ENCODE measurements around the gene HSD17B14. TPM values are rescaled to one million over a fixed set of nuclear protein-coding genes. Genes with fewer than 3 reads are reported as not detected.
"Not testable (repeated sequence)": the region's sequence is repeated elsewhere in the genome, so short reads cannot be mapped to it uniquely, and the experiment has no call there.

HSD17B14 gene
- total RNA-seq, 6 donors from 2014 or later = 13.8 to 65.0 (median 28.5) TPM

DNA sequence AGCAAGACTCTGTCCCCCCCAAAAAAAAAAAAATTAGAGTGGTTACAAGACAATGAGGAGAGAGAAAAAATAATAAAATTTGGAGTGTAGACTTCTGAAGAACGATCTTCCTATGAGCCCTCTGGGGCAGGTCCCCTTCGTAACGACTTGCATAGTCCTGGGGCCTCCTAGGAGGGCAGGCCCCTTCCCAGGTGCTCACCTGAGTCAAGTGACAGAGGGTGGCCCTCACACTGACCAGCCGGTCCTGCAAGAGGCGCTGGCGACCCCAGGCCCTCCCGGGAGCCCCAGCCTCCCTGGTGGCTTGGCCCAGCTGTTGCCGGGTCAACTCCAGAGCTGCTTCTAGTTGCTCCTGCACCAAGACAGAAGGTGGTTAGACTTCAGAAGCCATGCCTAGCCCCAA, 17.2 kb upstream of the HSD17B14 start:
- DNase-seq (no peak), ATAC-seq (ENCODE audit: low FRiP score in 2 of 2) (peak in 1 of 2 donors; percentile 68)
- H3K4me1 ChIP-seq = peaks cover 0 to 7% (median under 1%) of the 10 kb centered on the region in 4 donors
- no peak for TF ChIP-seq EP300 (IDR thresholded peaks at IDR 0.05)
- TF ChIP-seq POLR2AphosphoS5 (IDR thresholded peaks at IDR 0.05) = no peak
- no peak for TF ChIP-seq CTCF (IDR thresholded peaks at IDR 0.05)
- TF ChIP-seq POLR2A (IDR thresholded peaks at IDR 0.05) = no peak
- H3K4me3 ChIP-seq = no peak overlapping the region
- H3K27ac ChIP-seq = no peak overlapping the region
- H3K9me3 ChIP-seq = no peaks in the 10 kb centered on the region
- 91 to 92% methylated on average over 7 to 8 of the region's 8 CpGs for WGBS, 2 donors
- no peaks in the 10 kb centered on the region for H3K27me3 ChIP-seq
- H3K36me3 ChIP-seq = no peaks in the 10 kb centered on the region

DNA sequence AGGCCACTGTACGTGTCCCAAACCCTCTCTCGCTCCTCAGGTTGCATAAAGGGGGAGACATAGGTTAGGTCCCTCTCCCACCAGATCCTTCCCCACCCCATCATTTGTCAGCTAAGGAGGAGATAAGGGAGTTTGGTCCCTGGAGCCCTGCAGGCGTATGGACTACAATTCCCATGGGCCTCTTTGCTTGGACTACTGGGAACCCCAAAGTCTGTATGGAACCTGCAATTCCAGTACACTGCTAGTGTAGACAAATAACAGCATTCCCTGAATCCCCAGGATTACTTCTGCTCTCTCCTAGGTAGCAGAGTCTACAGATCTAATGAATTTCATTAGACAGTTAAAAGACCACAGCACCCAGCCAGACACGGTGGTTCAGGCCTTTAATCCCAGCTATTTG, 16.0 kb upstream of the HSD17B14 start:
- H3K9me3 ChIP-seq = no peaks in the 10 kb centered on the region
- TF ChIP-seq CTCF (IDR thresholded peaks at IDR 0.05) = no peak
- no peak for TF ChIP-seq POLR2A (IDR thresholded peaks at IDR 0.05)
- no peak for TF ChIP-seq EP300 (IDR thresholded peaks at IDR 0.05)
- no peak for TF ChIP-seq POLR2AphosphoS5 (IDR thresholded peaks at IDR 0.05)
- 97% methylated on average over 3 to 4 of the region's 4 CpGs for WGBS, 2 donors

GRCh38 chr19:48846659-48847058, 10.4 kb upstream of the HSD17B14 start:
- H3K27me3 ChIP-seq; H3K9me3 ChIP-seq; H3K4me3 ChIP-seq; DNase-seq; H3K27ac ChIP-seq; H3K4me1 ChIP-seq; H3K36me3 ChIP-seq; ATAC-seq (ENCODE audit: low FRiP score in 2 of 2): not testable (repeated sequence)
- 93 to 97% methylated on average over 3 of the region's 3 CpGs for WGBS, 2 donors

More for the DNA sequence above, 16.0 kb upstream of the HSD17B14 start:
- Histone ChIP-seq H3K27me3 (no peaks in the 10 kb centered on the region), H3K4me3 (no peak overlapping the region), H3K36me3 (no peaks in the 10 kb centered on the region), H3K4me1 (no peaks in the 10 kb centered on the region), H3K27ac (no peak overlapping the region)
- ATAC-seq (ENCODE audit: low FRiP score in 2 of 2) (no peak), DNase-seq (no peak)

DNA sequence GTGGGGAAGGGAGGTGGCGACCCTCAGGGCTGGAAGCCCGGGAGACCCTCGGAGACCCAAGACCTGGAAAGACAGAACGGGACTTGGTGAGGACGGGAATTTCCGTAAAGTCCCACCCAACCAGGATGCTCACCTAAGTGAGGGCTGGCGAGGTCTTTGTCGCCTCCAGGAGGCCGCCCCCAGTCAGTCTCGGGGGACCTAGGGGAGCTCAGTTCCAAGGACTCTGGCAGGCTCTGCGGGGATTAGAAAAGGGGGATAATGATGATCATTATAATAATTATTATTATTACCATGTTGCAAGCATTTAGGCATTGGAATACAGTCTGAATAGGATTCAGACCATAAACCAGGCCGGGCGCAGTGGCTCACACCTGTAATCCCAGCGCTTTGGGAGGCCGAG, 9.1 kb upstream of the HSD17B14 start:
- no peak for ATAC-seq (ENCODE audit: low FRiP score in 2 of 2)
- Histone ChIP-seq H3K36me3 (peaks cover 0 to 8% (median 0%) of the 10 kb centered on the region in 4 donors), H3K4me1 (peaks cover 0 to 6% (median 0%) of the 10 kb centered on the region in 4 donors), H3K27me3 (no peaks in the 10 kb centered on the region), H3K9me3 (no peaks in the 10 kb centered on the region), H3K4me3 (no peak overlapping the region), H3K27ac (no peak overlapping the region)
- WGBS, 2 donors = 94 to 96% methylated on average over 15 of the region's 15 CpGs
- no peak for TF ChIP-seq POLR2AphosphoS5 (IDR thresholded peaks at IDR 0.05)
- TF ChIP-seq POLR2A (IDR thresholded peaks at IDR 0.05) = no peak
- TF ChIP-seq CTCF (IDR thresholded peaks at IDR 0.05) = no peak
- no peak for TF ChIP-seq EP300 (IDR thresholded peaks at IDR 0.05)
- no peak for DNase-seq

DNA sequence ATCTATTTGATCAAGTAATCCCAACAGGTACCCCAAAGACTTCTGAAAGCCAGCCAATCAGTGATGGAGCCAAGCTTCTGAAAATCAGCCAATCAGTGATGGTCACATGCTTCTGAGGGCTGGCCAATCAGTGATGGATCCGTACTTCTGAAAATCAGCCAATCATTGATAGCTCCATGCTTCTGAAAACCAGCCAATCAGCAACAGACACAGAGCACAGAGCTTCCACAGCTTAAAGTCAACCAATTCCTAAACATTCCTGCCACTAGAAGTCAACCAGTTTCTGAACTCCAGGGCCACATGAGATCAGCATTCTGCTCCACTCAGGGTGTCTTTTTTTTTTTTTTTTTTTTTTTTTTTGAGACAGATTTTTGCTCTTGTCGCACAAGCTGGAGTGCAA, 8.2 kb upstream of the HSD17B14 start:
- TF ChIP-seq CTCF (IDR thresholded peaks at IDR 0.05) (peak in 1 of 6 experiments; percentile 21), EP300 (IDR thresholded peaks at IDR 0.05) (no peak)
- Histone ChIP-seq H3K36me3 (peaks cover 0 to 8% (median 0%) of the 10 kb centered on the region in 4 donors), H3K4me3 (no peak overlapping the region), H3K27me3 (no peaks in the 10 kb centered on the region), H3K4me1 (peaks cover 0 to 6% (median 0%) of the 10 kb centered on the region in 4 donors), H3K27ac (no peak overlapping the region), H3K9me3 (no peaks in the 10 kb centered on the region)
- DNase-seq (no peak), ATAC-seq (ENCODE audit: low FRiP score in 2 of 2) (no peak)
- 86 to 90% methylated on average over 2 of the region's 2 CpGs for WGBS, 2 donors

Data from upper lobe of left lung (tissue), 6 donors.